Neural cell (in vitro differentiated cells): ENCODE data around the gene WNT2B. TPM values are rescaled to one million over a fixed set of nuclear protein-coding genes. Genes with fewer than 3 reads are reported as not detected.

Source experiments
- H2AFZ ChIP-seq: fragments of 200-600, 300-800 bp; sonication (generic), shearing (Covaris generic); 2 replicates; pipeline ENCODE4 v1.6.0; 2014; ENCODE audit warnings: low read depth, mild to moderate bottlenecking, antibody characterized with exemption, low read length, moderate library complexity
- H3F3A ChIP-seq: fragments of 200-600 bp; shearing (Covaris generic); 2 replicates; pipeline ENCODE4 v1.6.1; 2016; ENCODE audit warnings: mild to moderate bottlenecking, moderate library complexity, mixed read lengths, antibody characterized with exemption, low read length; ENCODE audit not compliant: insufficient read depth, poor library complexity, severe bottlenecking
- H3K27ac ChIP-seq: fragments of 200-600, 300-800 bp; sonication (generic), shearing (Covaris generic); 2 replicates; pipeline ENCODE4 v1.5.1; 2014; ENCODE audit warnings: mild to moderate bottlenecking, low read length, moderate library complexity
- H3K27me3 ChIP-seq: fragments of 300-800, 200-600 bp; sonication (generic), shearing (Covaris generic); 2 replicates; pipeline ENCODE4 v1.6.0; 2014; ENCODE audit warnings: mild to moderate bottlenecking, low read depth, low read length, moderate library complexity; ENCODE audit not compliant: insufficient read depth
- H3K36me3 ChIP-seq: fragments of 300-800, 200-600 bp; sonication (generic), shearing (Covaris generic); 2 replicates; pipeline ENCODE4 v1.5.1; 2014; ENCODE audit warnings: mild to moderate bottlenecking, antibody characterized with exemption, low read length, moderate library complexity; ENCODE audit not compliant: insufficient read depth
- H3K4me2 ChIP-seq: fragments of 300-800, 200-600 bp; sonication (generic), shearing (Covaris generic); 2 replicates; pipeline ENCODE4 v1.6.0; 2014; ENCODE audit warnings: mild to moderate bottlenecking, low read length
- H3K4me3 ChIP-seq: fragments of 300-800, 200-600 bp; sonication (generic), shearing (Covaris generic); 2 replicates; pipeline ENCODE4 v1.5.1; 2014; ENCODE audit warnings: mild to moderate bottlenecking, low read length, moderate library complexity
- H3K79me2 ChIP-seq: fragments of 200-600 bp; shearing (Covaris generic); replicated peaks from 2 replicates; pipeline ENCODE4 v1.6.0; 2014; ENCODE audit warnings: mild to moderate bottlenecking, low read length, moderate library complexity; ENCODE audit not compliant: insufficient read depth
- H3K9ac ChIP-seq: fragments of 300-800, 200-600 bp; sonication (generic), shearing (Covaris generic); 2 replicates; pipeline ENCODE4 v1.6.1; 2016; ENCODE audit warnings: mild to moderate bottlenecking, low read length, mixed read lengths
- H3K9me2 ChIP-seq: fragments of 200-600 bp; shearing (Covaris generic); 2 replicates; pipeline ENCODE4 v1.6.1; 2016; ENCODE audit warnings: mild to moderate bottlenecking, low read length, mixed read lengths; ENCODE audit not compliant: insufficient read depth
- H3K9me3 ChIP-seq: fragments of 200-600, 300-800 bp; sonication (generic), shearing (Covaris generic); 2 replicates; pipeline ENCODE4 v1.6.1; 2016; ENCODE audit warnings: mild to moderate bottlenecking, mixed run types, low read length, moderate library complexity, mixed read lengths
- H4K20me1 ChIP-seq: fragments of 200-600 bp; shearing (Covaris generic); 2 replicates; pipeline ENCODE4 v1.6.1; 2016; ENCODE audit warnings: mild to moderate bottlenecking, mixed run types; ENCODE audit not compliant: insufficient read depth
- CTCF ChIP-seq: fragments of 450-650 bp; IDR thresholded peaks from 2 replicates; pipeline ENCODE4 v1.5.1; 2014; ENCODE audit warnings: antibody characterized with exemption, mild to moderate bottlenecking, moderate library complexity; ENCODE audit not compliant: poor library complexity, severe bottlenecking
- EP300 ChIP-seq: fragments of 450-650 bp; conservative IDR thresholded peaks from 2 replicates; pipeline ENCODE4 v1.6.1; 2014; ENCODE audit warnings: antibody characterized with exemption, mild to moderate bottlenecking, moderate library complexity; ENCODE audit not compliant: poor library complexity, severe bottlenecking
- MXI1 ChIP-seq: fragments of 450-650 bp; conservative IDR thresholded peaks from 2 replicates; pipeline ENCODE4 v1.6.1; 2014; ENCODE audit warnings: antibody characterized with exemption, mild to moderate bottlenecking; ENCODE audit not compliant: poor library complexity, severe bottlenecking
- POLR2AphosphoS5 ChIP-seq: IDR thresholded peaks from 2 replicates; pipeline ENCODE4 v1.6.1; 2012
- RAD21 ChIP-seq: fragments of 450-650 bp; conservative IDR thresholded peaks from 2 replicates; pipeline ENCODE4 v1.6.1; 2014; ENCODE audit warnings: antibody characterized with exemption, mild to moderate bottlenecking, moderate library complexity
- SMC3 ChIP-seq: fragments of 450-650 bp; conservative IDR thresholded peaks from 2 replicates; pipeline ENCODE4 v1.6.1; 2014; ENCODE audit warnings: antibody characterized with exemption, mild to moderate bottlenecking, moderate library complexity; ENCODE audit not compliant: poor library complexity
- TAF1 ChIP-seq: IDR thresholded peaks from 2 replicates; pipeline ENCODE4 v1.6.1; 2012; ENCODE audit warnings: low read depth
- polyA plus RNA-seq: library from polyadenylated mRNA; depleted of rRNA; stranded (reverse); fragments of >200 nt; gene quantifications from 2 replicates; pipeline ENCODE4 v1.2.3, GENCODE V29; 2014

Gene WNT2B
- polyA plus RNA-seq, 1 donor from 2014 or later, result 3.1 TPM

GRCh38 chr1:112461200-112461871 is 47.4 kb upstream of the WNT2B start:
- H3K4me3 ChIP-seq, result no peak overlapping the region
- no peak overlapping the region for H3K27ac ChIP-seq
- H3K4me2 ChIP-seq, result no peak overlapping the region
- H3K79me2 ChIP-seq, result no peaks in the 10 kb centered on the region
- no peaks in the 10 kb centered on the region for H3F3A ChIP-seq
- H3K9me3 ChIP-seq, result no peaks in the 10 kb centered on the region
- H3K27me3 ChIP-seq, result no peaks in the 10 kb centered on the region
- no peak overlapping the region for H2AFZ ChIP-seq
- peaks cover 9% of the 10 kb centered on the region for H3K36me3 ChIP-seq
- no peak overlapping the region for H3K9ac ChIP-seq
- H4K20me1 ChIP-seq, result no peaks in the 10 kb centered on the region
- H3K9me2 ChIP-seq, result no peaks in the 10 kb centered on the region
- no peak for TF ChIP-seq CTCF

- H3K9me3 ChIP-seq, result no peaks in the 10 kb centered on the region
- H4K20me1 ChIP-seq, result no peaks in the 10 kb centered on the region
- H3F3A ChIP-seq, result no peaks in the 10 kb centered on the region
- H2AFZ ChIP-seq, result no peak overlapping the region
- no peak overlapping the region for H3K27ac ChIP-seq
- no peak overlapping the region for H3K4me2 ChIP-seq
- TF ChIP-seq SMC3 (no peak), MXI1 (no peak), TAF1 (no peak), EP300 (no peak), RAD21 (no peak)
- H3K27me3 ChIP-seq, result no peaks in the 10 kb centered on the region
- no peaks in the 10 kb centered on the region for H3K9me2 ChIP-seq
- no peaks in the 10 kb centered on the region for H3K79me2 ChIP-seq
- no peak overlapping the region for H3K9ac ChIP-seq
- H3K4me3 ChIP-seq, result no peak overlapping the region
- peaks cover 3% of the 10 kb centered on the region for H3K36me3 ChIP-seq
Measured at GRCh38 chr1:112462953-112463279, 45.8 kb upstream of the WNT2B start.

GRCh38 chr1:112464501-112464900 is 44.3 kb upstream of the WNT2B start:
- Histone ChIP-seq H2AFZ (no peak overlapping the region), H4K20me1 (no peaks in the 10 kb centered on the region), H3K4me2 (no peak overlapping the region), H3K9me2 (no peaks in the 10 kb centered on the region), H3K4me3 (no peak overlapping the region), H3K27me3 (no peaks in the 10 kb centered on the region), H3K27ac (no peak overlapping the region), H3K9me3 (no peaks in the 10 kb centered on the region), H3F3A (no peaks in the 10 kb centered on the region), H3K36me3 (no peaks in the 10 kb centered on the region), H3K9ac (no peak overlapping the region), H3K79me2 (no peaks in the 10 kb centered on the region)
- TF ChIP-seq POLR2AphosphoS5 (no peak), CTCF (no peak), RAD21 (no peak), TAF1 (no peak)
